ENCODE measurements around the gene RBPJL.

The RBPJL gene

DNA sequence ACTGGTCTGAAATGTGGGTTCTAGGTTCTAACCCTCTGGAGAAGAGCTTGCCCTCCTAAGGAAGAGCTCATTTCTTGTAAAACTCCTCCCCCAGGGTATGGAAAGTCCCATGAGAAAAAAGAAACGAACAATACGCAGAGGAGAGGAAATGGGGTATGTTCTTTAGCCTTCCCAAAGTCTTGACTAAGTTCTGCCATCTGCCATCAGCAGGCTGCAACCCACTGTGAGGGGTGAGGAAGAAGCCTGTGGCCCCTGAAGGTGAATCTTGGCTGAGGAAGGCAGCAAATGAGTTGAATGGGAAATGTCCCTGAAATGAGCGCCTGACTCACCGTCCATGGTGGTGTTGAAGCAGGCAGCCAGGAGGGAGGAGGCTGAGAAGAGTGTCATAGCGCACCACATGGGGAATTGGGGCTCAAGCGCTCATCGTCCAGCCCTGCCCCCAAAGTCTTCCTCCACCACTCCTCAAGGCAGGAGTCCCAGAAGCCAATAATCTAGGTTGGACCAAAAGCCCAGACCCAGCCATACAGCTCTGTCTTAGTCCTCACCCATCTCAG, 11.8 kb downstream of the RBPJL start:
- Histone ChIP-seq H3K27me3 (ENCODE audit: control insufficient read depth in 1 of 2, insufficient read depth in 2 of 2, low read length in 2 of 2) (peaks cover 19 to 22% of the 10 kb centered on the region in 2 donors), H3K27ac (ENCODE audit: low read length) (no peak overlapping the region), H3K4me3 (ENCODE audit: low read length in 2 of 2) (no peak overlapping the region), H3K4me1 (ENCODE audit: control insufficient read depth, insufficient read depth, low read length) (no peaks in the 10 kb centered on the region), H3K9me3 (ENCODE audit: control insufficient read depth in 2 of 2, low read length in 2 of 2) (no peaks in the 10 kb centered on the region), H3K9ac (ENCODE audit: low read length in 2 of 2) (no peak overlapping the region), H3K36me3 (ENCODE audit: control insufficient read depth in 2 of 2, insufficient read depth in 2 of 2, low read length in 2 of 2) (no peaks in the 10 kb centered on the region)

DNA sequence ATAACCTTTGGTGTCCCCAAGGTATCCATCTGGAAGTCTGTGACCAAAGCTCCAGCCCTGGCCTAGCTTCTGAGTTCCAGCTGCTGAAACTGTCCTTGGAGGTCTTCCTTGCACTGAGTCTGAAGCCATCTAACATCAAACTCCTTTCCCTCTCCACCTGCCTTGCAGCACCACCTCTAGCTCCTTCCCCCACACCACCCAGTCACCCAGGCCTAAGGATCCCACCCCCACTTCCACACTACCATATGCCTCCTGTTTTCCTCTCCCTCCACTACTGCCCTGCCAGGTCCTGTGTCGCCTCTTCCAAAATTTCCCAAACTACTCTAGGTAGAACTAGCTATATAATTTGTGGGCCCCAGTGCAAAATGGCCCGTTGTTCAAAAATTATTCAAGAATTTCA, 12.3 kb downstream of the RBPJL start:
- Histone ChIP-seq H3K9me3 (ENCODE audit: control insufficient read depth in 2 of 2, low read length in 2 of 2) (no peaks in the 10 kb centered on the region), H3K27ac (ENCODE audit: low read length) (no peak overlapping the region), H3K27me3 (ENCODE audit: control insufficient read depth in 1 of 2, insufficient read depth in 2 of 2, low read length in 2 of 2) (peaks cover 16 to 19% of the 10 kb centered on the region in 2 donors), H3K36me3 (ENCODE audit: control insufficient read depth in 2 of 2, insufficient read depth in 2 of 2, low read length in 2 of 2) (no peaks in the 10 kb centered on the region), H3K4me1 (ENCODE audit: control insufficient read depth, insufficient read depth, low read length) (no peaks in the 10 kb centered on the region), H3K4me3 (ENCODE audit: low read length in 2 of 2) (no peak overlapping the region), H3K9ac (ENCODE audit: low read length in 2 of 2) (no peak overlapping the region)

DNA sequence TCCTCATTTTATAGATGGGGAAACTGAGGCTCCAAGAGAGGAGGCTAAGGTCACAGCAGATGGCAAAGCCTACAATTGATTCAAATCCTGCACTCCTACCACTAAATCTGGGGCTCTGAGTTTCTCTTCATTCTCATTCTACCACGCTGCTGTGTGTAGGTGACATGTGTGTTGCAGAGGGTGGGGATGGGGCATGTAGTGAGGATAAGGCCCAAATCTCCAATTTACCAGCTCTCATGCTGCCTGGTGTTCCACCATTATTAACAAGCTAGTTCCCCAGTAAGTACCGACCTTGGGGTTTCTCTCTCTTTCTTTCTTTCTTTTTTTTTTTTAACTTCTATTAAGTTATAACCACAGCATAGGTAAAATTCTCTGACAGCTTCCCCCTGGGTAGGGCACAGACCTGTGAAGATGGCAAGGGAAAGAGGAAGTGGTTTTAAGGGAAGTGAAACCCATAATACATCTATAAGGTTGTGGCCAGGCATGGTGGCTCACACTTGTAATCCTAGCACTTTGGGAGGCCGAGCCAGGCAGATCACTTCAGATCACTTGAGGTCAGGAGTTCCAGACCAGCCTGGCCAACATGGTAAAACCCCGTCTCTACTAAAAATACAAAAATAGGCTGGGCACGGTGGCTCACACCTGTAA, 14.4 kb downstream of the RBPJL start:
- H3K27ac ChIP-seq (ENCODE audit: low read length), result no peak overlapping the region
- H3K9me3 ChIP-seq (ENCODE audit: control insufficient read depth in 2 of 2, low read length in 2 of 2), result no peaks in the 10 kb centered on the region
- no peak overlapping the region for H3K9ac ChIP-seq (ENCODE audit: low read length in 2 of 2)
- no peaks in the 10 kb centered on the region for H3K4me1 ChIP-seq (ENCODE audit: control insufficient read depth, insufficient read depth, low read length)
- H3K36me3 ChIP-seq (ENCODE audit: control insufficient read depth in 2 of 2, insufficient read depth in 2 of 2, low read length in 2 of 2), result peaks cover 0 to 3% of the 10 kb centered on the region in 2 donors
- H3K4me3 ChIP-seq (ENCODE audit: low read length in 2 of 2), result no peak overlapping the region
- peaks cover 11 to 12% of the 10 kb centered on the region in 2 donors for H3K27me3 ChIP-seq (ENCODE audit: control insufficient read depth in 1 of 2, insufficient read depth in 2 of 2, low read length in 2 of 2)

DNA sequence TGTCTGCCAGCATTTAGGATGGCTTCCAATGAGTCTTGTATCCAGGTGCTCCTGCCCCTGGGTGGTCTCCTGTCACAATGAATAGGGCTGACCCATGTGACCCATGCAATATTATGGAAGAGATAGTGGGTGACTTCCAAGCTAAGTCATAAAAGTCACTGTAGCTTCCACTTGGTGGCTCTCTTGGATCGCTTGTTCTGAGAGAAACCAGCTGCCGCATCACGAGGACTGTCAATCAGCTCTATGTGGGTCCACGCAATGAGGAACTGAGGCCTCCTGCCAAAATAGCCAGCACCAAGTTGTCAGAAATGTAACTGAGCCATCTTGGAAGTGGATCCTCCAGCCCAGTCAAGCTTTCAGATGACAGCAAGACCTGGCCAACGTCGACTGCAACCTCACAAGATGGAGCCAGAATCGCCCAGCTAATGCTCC, 16.3 kb downstream of the RBPJL start:
- no peaks in the 10 kb centered on the region for H3K27me3 ChIP-seq (ENCODE audit: control insufficient read depth in 1 of 2, insufficient read depth in 2 of 2, low read length in 2 of 2)
- no peaks in the 10 kb centered on the region for H3K4me1 ChIP-seq (ENCODE audit: control insufficient read depth, insufficient read depth, low read length)
- no peak overlapping the region for H3K4me3 ChIP-seq (ENCODE audit: low read length in 2 of 2)
- H3K9me3 ChIP-seq (ENCODE audit: control insufficient read depth in 2 of 2, low read length in 2 of 2), result no peaks in the 10 kb centered on the region
- no peak overlapping the region for H3K27ac ChIP-seq (ENCODE audit: low read length)
- no peak overlapping the region for H3K9ac ChIP-seq (ENCODE audit: low read length in 2 of 2)
- H3K36me3 ChIP-seq (ENCODE audit: control insufficient read depth in 2 of 2, insufficient read depth in 2 of 2, low read length in 2 of 2), result peaks cover 12 to 16% of the 10 kb centered on the region in 2 donors

DNA sequence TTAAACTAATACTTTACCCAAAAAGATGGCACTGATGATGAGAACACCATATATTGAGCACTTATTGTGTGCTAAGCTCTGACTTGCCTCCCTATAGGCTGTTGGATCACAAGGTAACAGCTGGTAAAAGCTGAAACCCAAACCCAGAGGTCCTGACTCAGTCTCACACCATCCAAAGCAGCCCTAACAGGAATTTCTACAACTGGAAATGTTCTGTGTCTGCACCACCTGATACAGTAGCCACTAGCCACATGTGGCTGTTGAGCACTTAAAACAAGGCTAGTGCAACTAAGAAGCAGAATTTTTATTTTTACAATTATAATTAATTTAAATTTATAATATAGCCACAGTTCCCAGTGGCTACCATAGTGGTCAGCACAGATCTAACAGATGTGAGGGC, 17.1 kb downstream of the RBPJL start:
- Histone ChIP-seq H3K36me3 (ENCODE audit: control insufficient read depth in 2 of 2, insufficient read depth in 2 of 2, low read length in 2 of 2) (peaks cover 19 to 23% of the 10 kb centered on the region in 2 donors), H3K27me3 (ENCODE audit: control insufficient read depth in 1 of 2, insufficient read depth in 2 of 2, low read length in 2 of 2) (no peaks in the 10 kb centered on the region), H3K4me3 (ENCODE audit: low read length in 2 of 2) (no peak overlapping the region), H3K9me3 (ENCODE audit: control insufficient read depth in 2 of 2, low read length in 2 of 2) (no peaks in the 10 kb centered on the region), H3K27ac (ENCODE audit: low read length) (no peak overlapping the region), H3K9ac (ENCODE audit: low read length in 2 of 2) (no peak overlapping the region), H3K4me1 (ENCODE audit: control insufficient read depth, insufficient read depth, low read length) (no peaks in the 10 kb centered on the region)

DNA sequence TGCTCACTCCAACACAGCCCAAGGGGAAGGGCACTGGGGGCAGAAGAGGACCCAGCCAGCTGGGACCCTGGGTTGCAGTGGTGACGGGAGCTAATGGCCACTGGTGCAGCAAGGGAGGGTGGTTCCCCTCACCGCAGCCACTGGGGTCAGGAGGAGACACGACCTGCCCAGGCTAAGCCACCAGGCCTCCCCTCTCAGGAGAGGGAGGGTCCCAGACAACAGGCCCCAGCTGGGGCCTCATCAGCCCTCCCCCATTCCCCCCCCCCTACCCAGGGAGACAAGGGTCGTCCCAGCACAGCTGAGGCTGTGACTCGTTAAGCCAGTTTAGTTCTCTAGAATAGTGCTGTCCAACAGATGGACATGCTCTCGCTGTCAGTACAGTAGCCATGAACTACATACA, 18.7 kb downstream of the RBPJL start:
- H3K9ac ChIP-seq (ENCODE audit: low read length in 2 of 2), result no peak overlapping the region

DNA sequence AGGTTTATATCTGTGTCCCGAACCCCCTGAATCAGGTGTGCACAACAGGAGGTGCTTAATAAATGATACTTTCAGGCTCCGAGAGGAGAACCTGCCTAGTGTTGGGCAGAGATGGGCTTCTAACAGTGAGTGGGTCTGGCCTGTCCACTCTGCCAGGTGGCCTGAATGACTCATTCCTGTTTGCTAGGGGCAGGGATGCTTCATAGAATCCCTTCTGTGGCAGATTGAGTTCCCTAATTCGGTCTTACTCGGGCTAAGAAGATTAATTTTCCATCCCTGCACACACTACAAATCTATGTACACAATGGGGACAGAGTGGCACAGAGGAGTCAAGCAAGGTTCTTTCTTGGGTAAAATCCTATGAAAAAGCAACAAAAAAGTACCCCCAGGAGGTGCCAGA, 21.8 kb downstream of the RBPJL start:
- no peak overlapping the region for H3K4me3 ChIP-seq (ENCODE audit: low read length in 2 of 2)
- H3K9me3 ChIP-seq (ENCODE audit: control insufficient read depth in 2 of 2, low read length in 2 of 2), result no peaks in the 10 kb centered on the region
- H3K4me1 ChIP-seq (ENCODE audit: control insufficient read depth, insufficient read depth, low read length), result no peaks in the 10 kb centered on the region
- H3K36me3 ChIP-seq (ENCODE audit: control insufficient read depth in 2 of 2, insufficient read depth in 2 of 2, low read length in 2 of 2), result peaks cover 53 to 56% of the 10 kb centered on the region in 2 donors
- H3K9ac ChIP-seq (ENCODE audit: low read length in 2 of 2), result no peak overlapping the region
- no peaks in the 10 kb centered on the region for H3K27me3 ChIP-seq (ENCODE audit: control insufficient read depth in 1 of 2, insufficient read depth in 2 of 2, low read length in 2 of 2)
- no peak overlapping the region for H3K27ac ChIP-seq (ENCODE audit: low read length)

More for the DNA sequence above, 18.7 kb downstream of the RBPJL start:
- Histone ChIP-seq H3K4me3 (ENCODE audit: low read length in 2 of 2) (no peak overlapping the region), H3K9me3 (ENCODE audit: control insufficient read depth in 2 of 2, low read length in 2 of 2) (no peaks in the 10 kb centered on the region), H3K36me3 (ENCODE audit: control insufficient read depth in 2 of 2, insufficient read depth in 2 of 2, low read length in 2 of 2) (peaks cover 35 to 40% of the 10 kb centered on the region in 2 donors), H3K27me3 (ENCODE audit: control insufficient read depth in 1 of 2, insufficient read depth in 2 of 2, low read length in 2 of 2) (no peaks in the 10 kb centered on the region), H3K4me1 (ENCODE audit: control insufficient read depth, insufficient read depth, low read length) (no peaks in the 10 kb centered on the region), H3K27ac (ENCODE audit: low read length) (no peak overlapping the region)

DNA sequence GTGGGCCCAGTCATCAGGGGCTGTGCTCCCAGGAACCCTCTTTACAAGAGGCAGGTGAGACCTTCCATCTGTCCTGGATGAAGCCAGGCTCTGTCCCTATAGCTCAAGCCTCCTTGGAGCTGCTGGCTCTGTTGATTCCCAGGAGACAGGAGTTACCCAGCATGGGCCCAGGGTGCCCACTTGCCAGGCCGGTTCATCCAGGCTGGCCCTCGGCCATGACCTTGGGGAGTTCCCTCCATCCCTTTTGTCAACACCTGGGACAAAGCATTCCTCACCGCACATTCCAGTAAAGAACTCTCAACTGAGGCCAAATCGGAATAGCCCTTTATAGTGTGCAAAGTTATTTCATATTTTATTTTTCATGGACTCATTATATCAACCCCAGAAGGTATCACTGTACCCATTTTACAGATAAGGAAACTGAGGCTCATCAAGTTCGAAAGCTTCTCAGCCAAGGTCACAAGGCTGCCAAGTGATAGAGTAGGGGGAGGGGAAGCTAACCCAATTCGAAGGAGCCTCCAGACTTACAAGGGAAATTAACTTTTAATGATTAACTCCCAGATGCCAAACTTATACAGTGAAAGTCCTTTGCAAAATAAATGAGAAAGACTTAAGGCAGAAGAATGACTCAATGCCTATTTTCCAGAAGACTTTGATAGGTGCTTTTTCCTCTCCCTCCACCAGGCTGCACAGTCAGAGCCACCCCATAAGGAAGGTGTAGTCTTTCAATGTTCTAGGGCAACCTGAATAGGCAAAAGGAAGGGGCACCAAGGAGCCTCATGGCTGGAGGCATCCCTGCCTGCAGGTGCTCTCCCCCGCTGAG, 23.1 kb downstream of the RBPJL start:
- Histone ChIP-seq H3K4me1 (ENCODE audit: control insufficient read depth, insufficient read depth, low read length) (no peaks in the 10 kb centered on the region), H3K4me3 (ENCODE audit: low read length in 2 of 2) (no peak overlapping the region), H3K27ac (ENCODE audit: low read length) (no peak overlapping the region), H3K36me3 (ENCODE audit: control insufficient read depth in 2 of 2, insufficient read depth in 2 of 2, low read length in 2 of 2) (peaks cover 54 to 58% of the 10 kb centered on the region in 2 donors), H3K27me3 (ENCODE audit: control insufficient read depth in 1 of 2, insufficient read depth in 2 of 2, low read length in 2 of 2) (no peaks in the 10 kb centered on the region), H3K9ac (ENCODE audit: low read length in 2 of 2) (no peak overlapping the region), H3K9me3 (ENCODE audit: control insufficient read depth in 2 of 2, low read length in 2 of 2) (no peaks in the 10 kb centered on the region)

DNA sequence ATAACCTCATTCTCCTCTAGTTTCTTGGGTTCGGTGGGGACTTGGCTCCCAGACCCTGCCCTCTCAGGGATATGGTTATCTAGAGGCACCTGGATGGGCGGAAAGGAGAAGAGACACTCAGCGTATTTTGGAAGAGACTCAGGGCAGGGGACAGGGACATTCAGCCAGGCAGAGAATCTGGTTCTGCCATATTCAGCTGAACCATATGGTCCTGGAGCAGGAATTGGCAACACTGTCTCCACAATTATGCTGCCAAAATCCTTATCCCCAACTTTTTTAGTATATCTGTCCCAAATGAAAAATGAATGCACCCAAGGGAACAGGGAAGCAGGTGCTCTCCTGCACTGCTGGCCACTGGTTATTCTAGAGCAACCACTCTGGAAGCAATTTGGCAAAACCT, 23.8 kb downstream of the RBPJL start:
- Histone ChIP-seq H3K36me3 (ENCODE audit: control insufficient read depth in 2 of 2, insufficient read depth in 2 of 2, low read length in 2 of 2) (peaks cover 60% of the 10 kb centered on the region in 2 donors), H3K27ac (ENCODE audit: low read length) (no peak overlapping the region), H3K9ac (ENCODE audit: low read length in 2 of 2) (no peak overlapping the region), H3K27me3 (ENCODE audit: control insufficient read depth in 1 of 2, insufficient read depth in 2 of 2, low read length in 2 of 2) (no peaks in the 10 kb centered on the region), H3K4me1 (ENCODE audit: control insufficient read depth, insufficient read depth, low read length) (no peaks in the 10 kb centered on the region), H3K9me3 (ENCODE audit: control insufficient read depth in 2 of 2, low read length in 2 of 2) (no peaks in the 10 kb centered on the region), H3K4me3 (ENCODE audit: low read length in 2 of 2) (no peak overlapping the region)

DNA sequence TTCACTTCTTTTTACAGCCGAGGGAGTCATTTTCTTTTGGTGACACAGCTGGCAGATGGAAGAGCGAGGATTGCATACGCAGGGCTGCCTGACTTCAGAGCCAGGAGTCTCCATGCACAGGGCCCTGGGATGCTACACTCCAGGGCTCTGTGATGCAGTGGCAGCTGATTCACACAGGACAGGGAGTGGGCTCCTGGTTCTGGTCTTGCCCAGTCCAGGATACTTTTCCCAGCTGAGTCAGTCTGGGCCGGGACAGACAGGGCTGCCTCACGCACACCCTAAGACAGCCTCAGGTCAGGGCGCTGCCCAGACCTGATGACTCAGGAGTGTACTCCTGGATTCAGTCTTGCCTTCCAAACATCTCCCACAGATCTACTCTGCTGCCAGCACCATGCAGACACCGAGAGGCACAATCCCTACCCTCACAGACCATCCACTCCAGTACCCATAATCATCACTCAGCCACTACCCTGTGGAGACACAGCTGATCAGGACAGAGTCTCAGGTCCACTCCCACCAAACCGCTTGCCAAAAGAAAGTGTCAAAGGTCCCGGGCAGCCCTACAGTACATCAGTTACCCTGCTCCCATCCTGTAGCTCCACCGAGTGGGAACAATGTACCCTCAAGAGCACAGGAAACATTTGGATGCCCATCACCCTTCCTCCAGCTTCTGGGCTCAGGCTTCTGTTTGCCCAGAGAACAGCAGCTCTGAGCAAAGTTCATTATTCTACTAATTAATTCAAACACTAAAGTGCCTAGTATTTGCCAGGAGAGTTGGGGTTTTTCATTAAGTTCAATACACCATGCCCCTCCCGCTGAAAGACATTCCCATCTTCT, 30.1 kb downstream of the RBPJL start:
- Histone ChIP-seq H3K9me3 (ENCODE audit: control insufficient read depth in 2 of 2, low read length in 2 of 2) (no peaks in the 10 kb centered on the region), H3K9ac (ENCODE audit: low read length in 2 of 2) (peak overlapping the region; percentile 66 to 72), H3K4me1 (ENCODE audit: control insufficient read depth, insufficient read depth, low read length) (peaks cover 52% of the 10 kb centered on the region), H3K27me3 (ENCODE audit: control insufficient read depth in 1 of 2, insufficient read depth in 2 of 2, low read length in 2 of 2) (no peaks in the 10 kb centered on the region), H3K36me3 (ENCODE audit: control insufficient read depth in 2 of 2, insufficient read depth in 2 of 2, low read length in 2 of 2) (peaks cover 15 to 28% of the 10 kb centered on the region in 2 donors), H3K4me3 (ENCODE audit: low read length in 2 of 2) (peak overlapping the region; percentile 27 to 35), H3K27ac (ENCODE audit: low read length) (peak overlapping the region; percentile 85)

All from stomach smooth muscle (tissue), 2 donors.